Hepatocyte (in vitro differentiated cells): ENCODE data around the gene UGCG. TPM values are rescaled to one million over a fixed set of nuclear protein-coding genes. Genes with fewer than 3 reads are reported as not detected.

ENCODE experiments used
- DNase-seq: peaks from one replicate; pipeline ENCODE4 v3.0.0-alpha.2; 2016; ENCODE audit warnings: low spot score
- H2AFZ ChIP-seq: fragments of 200-600 bp; sonication (generic); 2 replicates; pipeline ENCODE4 v1.6.0; 2016; ENCODE audit warnings: antibody characterized with exemption, mild to moderate bottlenecking
- H3K27ac ChIP-seq: fragments of 200-600 bp; sonication (generic); 2 replicates; pipeline ENCODE4 v1.5.1; 2016; ENCODE audit warnings: mild to moderate bottlenecking
- H3K27me3 ChIP-seq: fragments of 200-600 bp; sonication (generic); 2 replicates; pipeline ENCODE4 v1.6.1; 2016
- H3K36me3 ChIP-seq: fragments of 200-600 bp; sonication (generic); replicated peaks from 2 replicates; pipeline ENCODE4 v1.5.1; 2016; ENCODE audit warnings: low read depth; ENCODE audit not compliant: insufficient read depth
- H3K4me1 ChIP-seq: fragments of 200-600 bp; sonication (generic); 2 replicates; pipeline ENCODE4 v1.5.1; 2016; ENCODE audit warnings: mild to moderate bottlenecking, moderate library complexity; ENCODE audit not compliant: insufficient read depth
- H3K4me2 ChIP-seq: fragments of 200-600 bp; sonication (generic); 2 replicates; pipeline ENCODE4 v1.6.0; 2016
- H3K4me3 ChIP-seq: fragments of 200-600 bp; sonication (generic); 2 replicates; pipeline ENCODE4 v1.5.1; 2016; ENCODE audit warnings: mild to moderate bottlenecking
- H3K79me2 ChIP-seq: fragments of 200-600 bp; sonication (generic); 2 replicates; pipeline ENCODE4 v1.6.0; 2017; ENCODE audit warnings: mild to moderate bottlenecking
- H3K9me2 ChIP-seq: fragments of 200-600 bp; sonication (generic); replicated peaks from 2 replicates; pipeline ENCODE4 v1.6.0; 2017; ENCODE audit warnings: mild to moderate bottlenecking; ENCODE audit not compliant: insufficient read depth
- H3K9me3 ChIP-seq: fragments of 200-600 bp; sonication (generic); 2 replicates; pipeline ENCODE4 v1.5.1; 2016; ENCODE audit warnings: low read depth, mild to moderate bottlenecking
- H4K20me1 ChIP-seq: fragments of 200-600 bp; sonication (generic); 2 replicates; pipeline ENCODE4 v1.6.0; 2016; ENCODE audit warnings: mild to moderate bottlenecking; ENCODE audit not compliant: insufficient read depth, poor library complexity, severe bottlenecking
- CTCF ChIP-seq: fragments of 200-600 bp; sonication (generic); IDR thresholded peaks from 2 replicates; pipeline ENCODE4 v1.5.1; 2016; ENCODE audit warnings: antibody characterized with exemption, mild to moderate bottlenecking; ENCODE audit not compliant: poor library complexity
- EZH2 ChIP-seq: fragments of 200-600 bp; sonication (generic); IDR thresholded peaks from 2 replicates; pipeline ENCODE4 v1.6.1; 2016; ENCODE audit warnings: antibody characterized with exemption, mild to moderate bottlenecking, borderline replicate concordance
- EZH2phosphoT487 ChIP-seq: fragments of 200-600 bp; sonication (generic); IDR thresholded peaks from one replicate; pipeline ENCODE4 v1.6.1; 2018; ENCODE audit warnings: antibody characterized with exemption, mild to moderate bottlenecking, low read depth, moderate library complexity; ENCODE audit not compliant: unreplicated experiment, severe bottlenecking
- WGBS: methylation state at CpG from one replicate; pipeline ENCODE4 v1.1.6; 2016; ENCODE audit warnings: low lambda C conversion rate; ENCODE audit errors: missing lambda C conversion rate; 5-methylcytosine and 5-hydroxymethylcytosine counted together
- polyA plus RNA-seq: library from polyadenylated mRNA; unstranded; fragments of >200 nt; fragmentation: Nextera tagmentation; extraction: Ambion mirVana; gene quantifications from 2 replicates; pipeline ENCODE4 v1.2.1, GENCODE V29; 2016
- total RNA-seq: library from RNA; depleted of rRNA; stranded (reverse); fragments of >200 nt; gene quantifications from 2 replicates; pipeline ENCODE4 v1.2.3, GENCODE V29; 2014

UGCG gene
- 107 and 109 TPM in 2 replicates for total RNA-seq
- polyA plus RNA-seq: 50.9 and 54.6 TPM in 2 replicates

GRCh38 chr9:111895996-111896941, at the start of gene UGCG:
TSS of gene UGCG (plus strand) at chr9:111896814. CDS start at chr9:111897216, 402 bp downstream.
- Histone ChIP-seq H3K27ac (peak within 1 kb of the TSS; percentile 100), H3K36me3 (no peaks in the 10 kb centered on the region), H2AFZ (peak within 1 kb of the TSS; percentile 94), H3K4me2 (peak within 1 kb of the TSS; percentile 89), H4K20me1 (peaks cover 40% of the 10 kb centered on the region), H3K4me3 (peak within 1 kb of the TSS; percentile 96), H3K9me3 (no peaks in the 10 kb centered on the region), H3K4me1 (peaks cover 4% of the 10 kb centered on the region), H3K79me2 (peaks cover 44% of the 10 kb centered on the region), H3K27me3 (no peaks in the 10 kb centered on the region), H3K9me2 (no peaks in the 10 kb centered on the region)
- no peak for TF ChIP-seq EZH2
- no peak for TF ChIP-seq EZH2phosphoT487
- no peak for TF ChIP-seq CTCF
- peak; percentile 97 for DNase-seq
- WGBS: 5% methylated on average over 59 of the region's 84 CpGs

GRCh38 chr9:111851553-111851952, 45.1 kb upstream of the UGCG start:
- no peaks in the 10 kb centered on the region for H3K9me2 ChIP-seq
- peaks cover 7% of the 10 kb centered on the region for H3K4me1 ChIP-seq
- no peaks in the 10 kb centered on the region for H4K20me1 ChIP-seq
- no peak overlapping the region for H3K4me3 ChIP-seq
- WGBS: 33% methylated on average over 2 of the region's 2 CpGs
- H3K79me2 ChIP-seq: no peaks in the 10 kb centered on the region
- no peaks in the 10 kb centered on the region for H3K36me3 ChIP-seq
- H3K4me2 ChIP-seq: no peak overlapping the region
- peak; percentile 50 for DNase-seq
- H3K27ac ChIP-seq: no peak overlapping the region
- H2AFZ ChIP-seq: no peak overlapping the region
- H3K27me3 ChIP-seq: no peaks in the 10 kb centered on the region
- H3K9me3 ChIP-seq: no peaks in the 10 kb centered on the region
- TF ChIP-seq CTCF (no peak), EZH2 (no peak), EZH2phosphoT487 (no peak)

GRCh38 chr9:111852291-111852690, 44.3 kb upstream of the UGCG start:
- H3K27me3 ChIP-seq: no peaks in the 10 kb centered on the region
- no peaks in the 10 kb centered on the region for H3K36me3 ChIP-seq
- no peaks in the 10 kb centered on the region for H3K9me3 ChIP-seq
- H3K4me1 ChIP-seq: peaks cover 7% of the 10 kb centered on the region
- no peak overlapping the region for H3K4me2 ChIP-seq
- H3K27ac ChIP-seq: no peak overlapping the region
- TF ChIP-seq CTCF: no peak
- no peak for TF ChIP-seq EZH2
- no peak for TF ChIP-seq EZH2phosphoT487
- H3K4me3 ChIP-seq: no peak overlapping the region
- DNase-seq: no peak
- WGBS: 90% methylated on average over 1 of the region's 1 CpG
- no peaks in the 10 kb centered on the region for H4K20me1 ChIP-seq
- no peaks in the 10 kb centered on the region for H3K9me2 ChIP-seq
- H2AFZ ChIP-seq: no peak overlapping the region
- no peaks in the 10 kb centered on the region for H3K79me2 ChIP-seq
